ENCODE measurements around the gene WDR45.

Gene WDR45

DNA sequence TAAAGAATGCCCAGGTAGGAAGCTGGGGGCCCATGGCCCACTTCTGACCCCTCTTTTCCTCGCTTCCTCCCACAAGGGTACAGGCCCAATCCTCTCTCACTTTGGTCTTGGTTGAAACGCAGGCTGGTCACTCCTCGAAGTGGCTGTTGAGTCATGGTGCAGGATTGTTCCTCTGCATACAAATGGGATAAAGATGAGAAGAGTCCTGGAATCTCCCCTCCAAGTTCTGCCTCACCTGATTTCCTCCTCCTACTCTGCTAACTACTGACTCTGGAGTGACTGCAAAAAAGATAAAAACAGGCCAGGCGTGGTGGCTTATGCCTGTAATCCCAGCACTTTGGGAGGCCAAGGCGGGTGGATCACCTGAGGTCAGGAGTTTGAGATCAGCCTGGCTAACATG is 1.7 kb downstream of the WDR45 start:
- H2BK12ac ChIP-seq (ENCODE audit: low read length in 2 of 2): no peak overlapping the region
- H3K9ac ChIP-seq (ENCODE audit: low read length): no peak overlapping the region
- H3K79me1 ChIP-seq (replicated peaks; ENCODE audit: low read length, poor library complexity, severe bottlenecking): peaks cover 4% of the 10 kb centered on the region
- H3K9me3 ChIP-seq (ENCODE audit: control insufficient read depth, low read length): no peaks in the 10 kb centered on the region
- H3K27me3 ChIP-seq (ENCODE audit: control insufficient read depth in 1 of 2, insufficient read depth in 1 of 2, low read length in 2 of 2): no peaks in the 10 kb centered on the region
- no peak overlapping the region for H3K4me3 ChIP-seq (ENCODE audit: insufficient read depth in 1 of 2, low read depth in 1 of 2, low read length in 2 of 2)
- no peak overlapping the region for H3K18ac ChIP-seq (ENCODE audit: low read depth in 1 of 2, low read length in 2 of 2)
- DNase-seq: no peak
- WGBS: 92% methylated on average over 3 of the region's 5 CpGs
- no peak overlapping the region for H2BK120ac ChIP-seq (ENCODE audit: low read depth, low read length)
- H4K8ac ChIP-seq (ENCODE audit: low read length): no peak overlapping the region
- H2AFZ ChIP-seq (ENCODE audit: low read depth, low read length): no peak overlapping the region
- H2AK5ac ChIP-seq (ENCODE audit: low read length, severe bottlenecking): no peak overlapping the region
- H3K14ac ChIP-seq (ENCODE audit: low read length in 2 of 2): no peak overlapping the region
- peaks cover 20 to 31% of the 10 kb centered on the region in 2 experiments for H3K36me3 ChIP-seq (ENCODE audit: control insufficient read depth in 1 of 2, insufficient read depth in 2 of 2, low read depth in 1 of 2, low read length in 2 of 2)
- H3K23ac ChIP-seq (ENCODE audit: low read length in 2 of 2): no peak overlapping the region
- no peak overlapping the region for H3K27ac ChIP-seq (ENCODE audit: low read length, poor library complexity, severe bottlenecking)
- H3K4me2 ChIP-seq (ENCODE audit: low read length, poor library complexity, severe bottlenecking): no peak overlapping the region
- H4K91ac ChIP-seq (ENCODE audit: low read length): no peak overlapping the region
- H3K4me1 ChIP-seq (ENCODE audit: control insufficient read depth, insufficient read depth, low read depth, low read length): peaks cover 9% of the 10 kb centered on the region
- H3K4ac ChIP-seq (ENCODE audit: low read depth in 1 of 2, low read length in 2 of 2): no peak overlapping the region
- H2BK15ac ChIP-seq (ENCODE audit: low read depth, poor library complexity, severe bottlenecking): no peak overlapping the region
- no peak overlapping the region for H2BK5ac ChIP-seq (ENCODE audit: low read depth, low read length, poor library complexity, severe bottlenecking)

GRCh38 chrX:49075347-49075746 is 4.3 kb downstream of the WDR45 start:
- no peaks in the 10 kb centered on the region for H3K27me3 ChIP-seq (ENCODE audit: control insufficient read depth in 1 of 2, insufficient read depth in 1 of 2, low read length in 2 of 2)
- no peak overlapping the region for H3K9ac ChIP-seq (ENCODE audit: low read length)
- no peak overlapping the region for H2AFZ ChIP-seq (ENCODE audit: low read depth, low read length)
- no peak overlapping the region for H4K8ac ChIP-seq (ENCODE audit: low read length)
- no peak overlapping the region for H2BK5ac ChIP-seq (ENCODE audit: low read depth, low read length, poor library complexity, severe bottlenecking)
- H3K36me3 ChIP-seq (ENCODE audit: control insufficient read depth in 1 of 2, insufficient read depth in 2 of 2, low read depth in 1 of 2, low read length in 2 of 2): peaks cover 20 to 44% of the 10 kb centered on the region in 2 experiments
- H2AK5ac ChIP-seq (ENCODE audit: low read length, severe bottlenecking): no peak overlapping the region
- no peak overlapping the region for H2BK15ac ChIP-seq (ENCODE audit: low read depth, poor library complexity, severe bottlenecking)
- H3K4me2 ChIP-seq (ENCODE audit: low read length, poor library complexity, severe bottlenecking): no peak overlapping the region
- peaks cover 7% of the 10 kb centered on the region for H3K79me1 ChIP-seq (replicated peaks; ENCODE audit: low read length, poor library complexity, severe bottlenecking)
- no peak overlapping the region for H3K23ac ChIP-seq (ENCODE audit: low read length in 2 of 2)
- no peak overlapping the region for H2BK120ac ChIP-seq (ENCODE audit: low read depth, low read length)
- no peak overlapping the region for H3K18ac ChIP-seq (ENCODE audit: low read depth in 1 of 2, low read length in 2 of 2)
- no peak for DNase-seq
- H3K9me3 ChIP-seq (ENCODE audit: control insufficient read depth, low read length): no peaks in the 10 kb centered on the region
- H4K91ac ChIP-seq (ENCODE audit: low read length): no peak overlapping the region
- H3K4ac ChIP-seq (ENCODE audit: low read depth in 1 of 2, low read length in 2 of 2): no peak overlapping the region
- H3K14ac ChIP-seq (ENCODE audit: low read length in 2 of 2): no peak overlapping the region
- H3K4me3 ChIP-seq (ENCODE audit: insufficient read depth in 1 of 2, low read depth in 1 of 2, low read length in 2 of 2): no peak overlapping the region
- H2BK12ac ChIP-seq (ENCODE audit: low read length in 2 of 2): no peak overlapping the region
- peaks cover 15% of the 10 kb centered on the region for H3K4me1 ChIP-seq (ENCODE audit: control insufficient read depth, insufficient read depth, low read depth, low read length)
- WGBS: 96% methylated on average over 12 of the region's 13 CpGs
- H3K27ac ChIP-seq (ENCODE audit: low read length, poor library complexity, severe bottlenecking): no peak overlapping the region

- H4K8ac ChIP-seq (ENCODE audit: low read length): peak within 1 kb of the TSS; percentile 69
- peak within 1 kb of the TSS; percentile 89 for H4K91ac ChIP-seq (ENCODE audit: low read length)
- no peak within 1 kb of the TSS for H2BK12ac ChIP-seq (ENCODE audit: low read length in 2 of 2)
- peaks cover 20 to 48% of the 10 kb centered on the region in 2 experiments for H3K36me3 ChIP-seq (ENCODE audit: control insufficient read depth in 1 of 2, insufficient read depth in 2 of 2, low read depth in 1 of 2, low read length in 2 of 2)
- peak within 1 kb of the TSS; percentile 52 for H3K4me2 ChIP-seq (ENCODE audit: low read length, poor library complexity, severe bottlenecking)
- peak within 1 kb of the TSS; percentile 23 for H2AFZ ChIP-seq (ENCODE audit: low read depth, low read length)
- H3K23ac ChIP-seq (ENCODE audit: low read length in 2 of 2): no peak within 1 kb of the TSS
- no peak within 1 kb of the TSS for H2BK5ac ChIP-seq (ENCODE audit: low read depth, low read length, poor library complexity, severe bottlenecking)
- no peaks in the 10 kb centered on the region for H3K9me3 ChIP-seq (ENCODE audit: control insufficient read depth, low read length)
- WGBS: 5% methylated on average over 41 of the region's 61 CpGs
- no peak within 1 kb of the TSS for H2BK15ac ChIP-seq (ENCODE audit: low read depth, poor library complexity, severe bottlenecking)
- peak within 1 kb of the TSS in 1 of 2 experiments; percentile 79 for H3K4ac ChIP-seq (ENCODE audit: low read depth in 1 of 2, low read length in 2 of 2)
- DNase-seq: peak; percentile 90
- no peak within 1 kb of the TSS for H2AK5ac ChIP-seq (ENCODE audit: low read length, severe bottlenecking)
- H3K18ac ChIP-seq (ENCODE audit: low read depth in 1 of 2, low read length in 2 of 2): peak within 1 kb of the TSS; percentile 79 to 84
- no peaks in the 10 kb centered on the region for H3K27me3 ChIP-seq (ENCODE audit: control insufficient read depth in 1 of 2, insufficient read depth in 1 of 2, low read length in 2 of 2)
- H3K79me1 ChIP-seq (replicated peaks; ENCODE audit: low read length, poor library complexity, severe bottlenecking): peaks cover 7% of the 10 kb centered on the region
- H3K4me1 ChIP-seq (ENCODE audit: control insufficient read depth, insufficient read depth, low read depth, low read length): peaks cover 12% of the 10 kb centered on the region
- no peak within 1 kb of the TSS for H2BK120ac ChIP-seq (ENCODE audit: low read depth, low read length)
- peak within 1 kb of the TSS in 1 of 2 experiments; percentile 86 for H3K14ac ChIP-seq (ENCODE audit: low read length in 2 of 2)
- H3K4me3 ChIP-seq (ENCODE audit: insufficient read depth in 1 of 2, low read depth in 1 of 2, low read length in 2 of 2): peak within 1 kb of the TSS; percentile 86 to 91
- peak within 1 kb of the TSS; percentile 89 for H3K9ac ChIP-seq (ENCODE audit: low read length)
- no peak within 1 kb of the TSS for H3K27ac ChIP-seq (ENCODE audit: low read length, poor library complexity, severe bottlenecking)
Measured at GRCh38 chrX:49073601-49074575, 5.8 kb downstream of the WDR45 start, which contains the start of gene PRAF2. Gene PRAF2, minus strand, starts transcription at chrX:49074002. Its CDS starts 15 bp downstream, at chrX:49073987.

- H3K27me3 ChIP-seq (ENCODE audit: control insufficient read depth in 1 of 2, insufficient read depth in 1 of 2, low read length in 2 of 2): no peaks in the 10 kb centered on the region
- H3K79me1 ChIP-seq (replicated peaks; ENCODE audit: low read length, poor library complexity, severe bottlenecking): peaks cover 4% of the 10 kb centered on the region
- H3K14ac ChIP-seq (ENCODE audit: low read length in 2 of 2): no peak overlapping the region
- H3K36me3 ChIP-seq (ENCODE audit: control insufficient read depth in 1 of 2, insufficient read depth in 2 of 2, low read depth in 1 of 2, low read length in 2 of 2): peaks cover 24 to 55% of the 10 kb centered on the region in 2 experiments
- H3K4me3 ChIP-seq (ENCODE audit: insufficient read depth in 1 of 2, low read depth in 1 of 2, low read length in 2 of 2): peak overlapping the region in 1 of 2 experiments; percentile 86
- H3K4me2 ChIP-seq (ENCODE audit: low read length, poor library complexity, severe bottlenecking): peak overlapping the region; percentile 52
- H3K4ac ChIP-seq (ENCODE audit: low read depth in 1 of 2, low read length in 2 of 2): no peak overlapping the region
- H2BK12ac ChIP-seq (ENCODE audit: low read length in 2 of 2): no peak overlapping the region
- 79% methylated on average over 10 of the region's 10 CpGs for WGBS
- no peak for DNase-seq
- H2BK15ac ChIP-seq (ENCODE audit: low read depth, poor library complexity, severe bottlenecking): no peak overlapping the region
- no peak overlapping the region for H3K23ac ChIP-seq (ENCODE audit: low read length in 2 of 2)
- H4K91ac ChIP-seq (ENCODE audit: low read length): no peak overlapping the region
- no peak overlapping the region for H2AFZ ChIP-seq (ENCODE audit: low read depth, low read length)
- H3K27ac ChIP-seq (ENCODE audit: low read length, poor library complexity, severe bottlenecking): no peak overlapping the region
- no peaks in the 10 kb centered on the region for H3K9me3 ChIP-seq (ENCODE audit: control insufficient read depth, low read length)
- H2BK5ac ChIP-seq (ENCODE audit: low read depth, low read length, poor library complexity, severe bottlenecking): no peak overlapping the region
- H2AK5ac ChIP-seq (ENCODE audit: low read length, severe bottlenecking): no peak overlapping the region
- H3K9ac ChIP-seq (ENCODE audit: low read length): peak overlapping the region; percentile 89
- H4K8ac ChIP-seq (ENCODE audit: low read length): no peak overlapping the region
- H3K4me1 ChIP-seq (ENCODE audit: control insufficient read depth, insufficient read depth, low read depth, low read length): peaks cover 9% of the 10 kb centered on the region
- H2BK120ac ChIP-seq (ENCODE audit: low read depth, low read length): no peak overlapping the region
- no peak overlapping the region for H3K18ac ChIP-seq (ENCODE audit: low read depth in 1 of 2, low read length in 2 of 2)
Measured at GRCh38 chrX:49072712-49073095, 7.0 kb downstream of the WDR45 start.
